ENCODE data around the gene DDC. TPM values are rescaled to one million over a fixed set of nuclear protein-coding genes. Genes with fewer than 3 reads are reported as not detected.

Gene DDC
- total RNA-seq, 1 experiment from 2014 or later, result not detected

DNA sequence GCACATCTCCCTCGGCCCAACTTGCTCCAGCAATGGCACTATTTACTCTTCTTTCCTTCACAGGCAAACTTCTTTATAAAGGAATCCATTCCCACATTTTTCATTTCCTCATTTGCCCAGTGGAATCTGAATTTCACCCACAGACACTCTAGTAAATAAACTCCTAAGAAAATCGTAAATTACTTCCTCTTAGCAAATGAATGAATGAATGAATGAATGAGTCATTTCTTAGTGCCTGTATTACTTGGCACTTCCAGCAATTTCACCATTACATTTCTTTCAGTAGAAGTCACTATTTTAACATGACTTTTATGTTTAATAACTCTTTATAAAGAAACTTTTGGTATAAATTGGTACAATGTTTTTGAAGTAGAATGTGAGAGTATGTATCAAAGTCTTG, 55.7 kb downstream of the DDC start:
- Histone ChIP-seq H3K9me2 (replicated peaks; ENCODE audit: insufficient read depth, low read length) (no peaks in the 10 kb centered on the region), H3K27me3 (ENCODE audit: low read length) (no peaks in the 10 kb centered on the region)

DNA sequence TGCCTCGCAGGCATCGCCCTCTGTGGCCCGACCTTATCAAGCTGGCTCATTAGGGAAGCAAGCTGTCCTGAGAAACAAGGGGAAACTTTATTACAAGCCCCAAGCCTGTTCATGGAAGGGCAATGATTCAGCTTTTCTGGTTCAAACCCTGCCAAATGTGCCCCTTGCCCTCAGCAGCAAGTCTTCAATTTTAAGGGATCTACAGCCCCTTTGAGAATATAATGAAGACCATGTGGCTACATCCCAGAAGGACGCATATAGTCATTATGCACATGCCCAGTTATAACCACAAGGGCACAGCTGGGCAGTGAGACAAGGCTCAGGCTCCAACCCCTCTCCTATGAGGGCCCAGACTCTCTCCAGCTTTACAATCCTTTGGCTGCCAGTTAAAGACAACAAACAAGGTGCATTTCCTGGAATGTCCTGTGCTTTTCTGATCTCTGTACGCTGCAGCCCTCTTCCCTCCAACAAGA, 56.7 kb downstream of the DDC start:
- H3K9ac ChIP-seq (ENCODE audit: low read length), result no peak overlapping the region
- H3K4me3 ChIP-seq (ENCODE audit: low read length), result no peak overlapping the region
- no peaks in the 10 kb centered on the region for H3K9me2 ChIP-seq (replicated peaks; ENCODE audit: insufficient read depth, low read length)
- no peak overlapping the region for H3K4me2 ChIP-seq (ENCODE audit: low read depth, low read length, poor library complexity, severe bottlenecking)
- H3K9me3 ChIP-seq (ENCODE audit: low read length), result no peaks in the 10 kb centered on the region
- no peak overlapping the region for H3K27ac ChIP-seq (ENCODE audit: low read length)
- no peaks in the 10 kb centered on the region for H3K27me3 ChIP-seq (ENCODE audit: low read length)
- H3K36me3 ChIP-seq (ENCODE audit: insufficient read depth, low read length), result no peaks in the 10 kb centered on the region
- H2AFZ ChIP-seq (ENCODE audit: low read length), result no peak overlapping the region
- H3K4me1 ChIP-seq (ENCODE audit: low read length), result no peaks in the 10 kb centered on the region
- H3K79me2 ChIP-seq (ENCODE audit: low read length), result no peaks in the 10 kb centered on the region
- no peaks in the 10 kb centered on the region for H4K20me1 ChIP-seq (ENCODE audit: insufficient read depth, low read depth, low read length)
- no peak for DNase-seq

More for the DNA sequence above, 55.7 kb downstream of the DDC start:
- no peak for DNase-seq
- H3K79me2 ChIP-seq (ENCODE audit: low read length), result no peaks in the 10 kb centered on the region
- no peaks in the 10 kb centered on the region for H3K9me3 ChIP-seq (ENCODE audit: low read length)
- no peak overlapping the region for H3K9ac ChIP-seq (ENCODE audit: low read length)
- H3K27ac ChIP-seq (ENCODE audit: low read length), result no peak overlapping the region
- no peak overlapping the region for H3K4me2 ChIP-seq (ENCODE audit: low read depth, low read length, poor library complexity, severe bottlenecking)
- H2AFZ ChIP-seq (ENCODE audit: low read length), result no peak overlapping the region
- H3K4me3 ChIP-seq (ENCODE audit: low read length), result no peak overlapping the region
- no peaks in the 10 kb centered on the region for H4K20me1 ChIP-seq (ENCODE audit: insufficient read depth, low read depth, low read length)
- H3K36me3 ChIP-seq (ENCODE audit: insufficient read depth, low read length), result no peaks in the 10 kb centered on the region
- H3K4me1 ChIP-seq (ENCODE audit: low read length), result no peaks in the 10 kb centered on the region

DNA sequence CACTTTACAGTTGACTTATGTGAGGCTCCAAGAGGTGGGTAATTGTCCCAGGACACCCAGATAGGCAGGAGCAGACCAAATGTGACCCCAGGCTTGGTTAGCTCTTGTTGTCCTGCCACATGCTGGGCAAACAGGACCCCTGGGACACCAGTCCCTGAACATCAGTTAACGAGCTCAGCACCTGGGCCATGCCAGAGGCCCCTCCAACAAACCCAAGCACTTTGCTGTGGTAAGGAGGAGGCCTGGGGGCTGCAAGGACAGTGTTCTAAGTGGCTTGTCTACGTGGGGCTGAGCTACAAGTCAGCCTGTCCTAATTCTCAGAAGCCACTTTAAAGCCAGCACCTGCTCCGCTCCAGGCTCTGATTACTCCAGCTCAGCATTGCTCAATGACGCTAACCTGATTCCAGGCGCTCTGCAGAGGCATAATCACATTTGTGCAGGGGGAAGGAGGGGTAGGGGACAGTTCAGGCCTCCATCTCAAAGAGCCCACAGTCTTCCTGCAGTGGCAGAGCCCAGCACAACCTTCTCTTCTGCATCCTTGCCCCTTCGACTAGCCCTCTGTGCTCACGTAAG, 57.2 kb downstream of the DDC start:
- Histone ChIP-seq H3K4me3 (ENCODE audit: low read length) (no peak overlapping the region), H3K27ac (ENCODE audit: low read length) (no peak overlapping the region), H3K9me3 (ENCODE audit: low read length) (no peaks in the 10 kb centered on the region), H2AFZ (ENCODE audit: low read length) (no peak overlapping the region), H3K9me2 (replicated peaks; ENCODE audit: insufficient read depth, low read length) (no peaks in the 10 kb centered on the region), H3K27me3 (ENCODE audit: low read length) (no peaks in the 10 kb centered on the region), H3K36me3 (ENCODE audit: insufficient read depth, low read length) (no peaks in the 10 kb centered on the region), H3K4me2 (ENCODE audit: low read depth, low read length, poor library complexity, severe bottlenecking) (no peak overlapping the region), H3K79me2 (ENCODE audit: low read length) (no peaks in the 10 kb centered on the region), H4K20me1 (ENCODE audit: insufficient read depth, low read depth, low read length) (no peaks in the 10 kb centered on the region), H3K9ac (ENCODE audit: low read length) (no peak overlapping the region), H3K4me1 (ENCODE audit: low read length) (no peaks in the 10 kb centered on the region)
- DNase-seq, result no peak

DNA sequence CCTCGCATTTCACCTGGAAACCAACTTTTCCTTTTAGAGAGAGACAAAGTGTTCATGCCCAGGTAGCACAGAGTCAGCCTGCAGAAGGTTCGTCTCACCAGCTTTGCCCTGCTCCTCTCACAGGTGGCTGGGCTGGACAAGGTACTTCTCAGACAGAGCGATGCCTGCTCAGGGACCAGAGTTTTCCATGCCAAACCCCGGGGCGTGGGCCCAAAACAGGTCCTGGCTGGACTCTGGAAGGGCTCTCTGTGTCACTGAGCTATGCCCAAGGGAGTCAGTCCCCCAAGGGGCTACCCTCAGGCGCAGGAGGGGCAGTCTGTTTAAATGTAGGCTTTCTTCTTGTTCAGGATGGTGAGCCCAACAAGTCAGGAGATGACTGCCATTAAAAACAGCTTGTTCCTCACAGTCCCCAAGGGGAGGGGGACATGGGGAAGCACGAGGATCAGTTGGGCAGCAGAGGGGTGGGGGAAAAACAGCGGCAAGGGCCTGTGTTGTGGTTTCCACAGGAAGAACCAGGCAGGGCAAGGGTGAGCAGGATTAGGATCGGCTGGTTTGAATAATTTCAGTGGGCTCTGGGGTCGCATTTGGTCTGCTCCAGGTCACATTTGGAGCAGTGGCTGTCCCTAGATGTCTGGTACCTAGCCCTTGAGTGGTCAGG, 59.5 kb downstream of the DDC start:
- no peak overlapping the region for H2AFZ ChIP-seq (ENCODE audit: low read length)

DNA sequence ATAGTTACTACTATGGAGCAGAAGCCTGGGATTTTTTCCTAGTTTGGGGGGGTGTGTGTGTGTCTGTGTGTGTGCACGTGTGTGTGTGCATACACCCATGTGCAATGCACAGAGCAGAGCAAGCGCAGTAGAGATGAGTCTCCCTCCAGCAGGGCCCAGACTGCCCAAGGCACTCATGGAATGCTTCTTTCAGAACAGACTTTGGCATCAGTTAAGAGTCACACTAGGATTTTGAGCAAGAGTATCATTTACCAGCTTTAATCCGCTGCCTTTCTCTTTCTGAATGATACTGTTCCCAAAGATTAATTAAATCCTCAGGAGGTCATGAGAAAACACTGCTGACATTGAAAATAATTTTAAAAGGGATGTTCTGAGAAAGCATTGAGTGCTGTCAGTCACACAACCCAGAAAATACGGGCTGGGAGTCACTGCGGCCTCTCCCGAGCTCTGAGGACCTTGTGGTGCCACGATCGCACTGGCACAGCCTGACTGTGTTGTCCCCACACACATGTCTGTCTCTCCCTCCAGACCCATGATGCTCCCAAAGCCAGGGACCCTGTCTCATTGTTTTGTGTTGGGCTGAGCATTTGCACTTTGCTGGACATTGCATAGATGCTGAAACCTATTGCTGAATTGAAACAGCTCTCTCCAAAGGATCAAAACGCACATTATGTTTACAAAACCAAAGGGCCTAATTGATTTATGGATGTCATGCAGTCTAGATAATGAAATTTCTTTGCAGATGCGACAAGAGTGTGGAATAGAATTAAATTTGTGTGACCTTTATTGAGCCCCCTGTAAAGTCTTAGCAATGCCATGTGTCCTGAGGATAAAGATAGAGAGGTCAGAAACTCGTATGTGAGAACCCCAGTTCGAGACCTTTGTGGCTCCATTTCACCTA, 60.3 kb downstream of the DDC start:
- Histone ChIP-seq H3K9me2 (replicated peaks; ENCODE audit: insufficient read depth, low read length) (no peaks in the 10 kb centered on the region), H2AFZ (ENCODE audit: low read length) (no peak overlapping the region), H3K27me3 (ENCODE audit: low read length) (no peaks in the 10 kb centered on the region)

More for the DNA sequence above, 59.5 kb downstream of the DDC start:
- Histone ChIP-seq H3K4me1 (ENCODE audit: low read length) (no peaks in the 10 kb centered on the region), H3K9ac (ENCODE audit: low read length) (no peak overlapping the region), H3K9me3 (ENCODE audit: low read length) (no peaks in the 10 kb centered on the region), H3K27me3 (ENCODE audit: low read length) (no peaks in the 10 kb centered on the region), H3K4me3 (ENCODE audit: low read length) (no peak overlapping the region), H3K79me2 (ENCODE audit: low read length) (no peaks in the 10 kb centered on the region), H3K36me3 (ENCODE audit: insufficient read depth, low read length) (no peaks in the 10 kb centered on the region), H3K9me2 (replicated peaks; ENCODE audit: insufficient read depth, low read length) (no peaks in the 10 kb centered on the region), H3K27ac (ENCODE audit: low read length) (no peak overlapping the region), H3K4me2 (ENCODE audit: low read depth, low read length, poor library complexity, severe bottlenecking) (no peak overlapping the region), H4K20me1 (ENCODE audit: insufficient read depth, low read depth, low read length) (no peaks in the 10 kb centered on the region)
- DNase-seq, result no peak

DNA sequence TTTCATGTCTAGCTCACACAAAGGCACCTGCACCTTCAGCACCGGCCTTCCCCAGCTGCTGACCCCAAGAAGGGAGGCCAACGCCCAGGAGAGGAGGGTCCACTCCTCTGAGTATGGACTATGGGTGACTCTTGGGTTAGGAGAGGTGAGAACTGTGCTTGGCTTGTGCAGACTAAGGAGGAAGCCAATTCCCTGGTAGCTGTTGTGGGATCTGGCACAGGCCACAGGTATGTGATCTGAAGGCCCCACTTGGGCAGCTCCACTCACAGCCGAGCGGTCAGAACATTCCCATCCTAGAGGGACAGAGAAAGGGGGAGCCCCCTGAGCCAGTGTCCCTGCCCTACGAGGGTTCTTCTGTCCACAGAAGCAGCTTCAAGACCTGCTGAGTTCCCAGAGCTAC, 62.3 kb downstream of the DDC start:
- no peak overlapping the region for H3K9ac ChIP-seq (ENCODE audit: low read length)
- H4K20me1 ChIP-seq (ENCODE audit: insufficient read depth, low read depth, low read length), result no peaks in the 10 kb centered on the region
- no peaks in the 10 kb centered on the region for H3K27me3 ChIP-seq (ENCODE audit: low read length)
- H3K4me3 ChIP-seq (ENCODE audit: low read length), result no peak overlapping the region
- DNase-seq, result no peak
- no peak overlapping the region for H3K4me2 ChIP-seq (ENCODE audit: low read depth, low read length, poor library complexity, severe bottlenecking)
- H3K79me2 ChIP-seq (ENCODE audit: low read length), result no peaks in the 10 kb centered on the region
- no peaks in the 10 kb centered on the region for H3K36me3 ChIP-seq (ENCODE audit: insufficient read depth, low read length)
- no peak overlapping the region for H3K27ac ChIP-seq (ENCODE audit: low read length)
- no peaks in the 10 kb centered on the region for H3K9me2 ChIP-seq (replicated peaks; ENCODE audit: insufficient read depth, low read length)
- no peaks in the 10 kb centered on the region for H3K4me1 ChIP-seq (ENCODE audit: low read length)
- no peaks in the 10 kb centered on the region for H3K9me3 ChIP-seq (ENCODE audit: low read length)
- no peak overlapping the region for H2AFZ ChIP-seq (ENCODE audit: low read length)

More for the DNA sequence above, 60.3 kb downstream of the DDC start:
- no peak overlapping the region for H3K9ac ChIP-seq (ENCODE audit: low read length)
- no peak overlapping the region for H3K27ac ChIP-seq (ENCODE audit: low read length)
- no peaks in the 10 kb centered on the region for H4K20me1 ChIP-seq (ENCODE audit: insufficient read depth, low read depth, low read length)
- no peaks in the 10 kb centered on the region for H3K4me1 ChIP-seq (ENCODE audit: low read length)
- H3K4me3 ChIP-seq (ENCODE audit: low read length), result no peak overlapping the region
- no peak for DNase-seq
- H3K9me3 ChIP-seq (ENCODE audit: low read length), result no peaks in the 10 kb centered on the region
- no peaks in the 10 kb centered on the region for H3K36me3 ChIP-seq (ENCODE audit: insufficient read depth, low read length)
- H3K4me2 ChIP-seq (ENCODE audit: low read depth, low read length, poor library complexity, severe bottlenecking), result no peak overlapping the region
- H3K79me2 ChIP-seq (ENCODE audit: low read length), result no peaks in the 10 kb centered on the region

GRCh38 chr7:50502001-50502684, 63.1 kb downstream of the DDC start:
- no peaks in the 10 kb centered on the region for H3K9me3 ChIP-seq (ENCODE audit: low read length)
- H4K20me1 ChIP-seq (ENCODE audit: insufficient read depth, low read depth, low read length), result no peaks in the 10 kb centered on the region
- no peaks in the 10 kb centered on the region for H3K9me2 ChIP-seq (replicated peaks; ENCODE audit: insufficient read depth, low read length)
- H3K36me3 ChIP-seq (ENCODE audit: insufficient read depth, low read length), result no peaks in the 10 kb centered on the region
- H3K9ac ChIP-seq (ENCODE audit: low read length), result no peak overlapping the region
- H3K27ac ChIP-seq (ENCODE audit: low read length), result no peak overlapping the region
- no peaks in the 10 kb centered on the region for H3K27me3 ChIP-seq (ENCODE audit: low read length)
- H2AFZ ChIP-seq (ENCODE audit: low read length), result no peak overlapping the region
- no peaks in the 10 kb centered on the region for H3K79me2 ChIP-seq (ENCODE audit: low read length)
- H3K4me1 ChIP-seq (ENCODE audit: low read length), result no peaks in the 10 kb centered on the region
- no peak overlapping the region for H3K4me2 ChIP-seq (ENCODE audit: low read depth, low read length, poor library complexity, severe bottlenecking)
- no peak overlapping the region for H3K4me3 ChIP-seq (ENCODE audit: low read length)
- DNase-seq, result no peak

- no peaks in the 10 kb centered on the region for H4K20me1 ChIP-seq (ENCODE audit: insufficient read depth, low read depth, low read length)
- DNase-seq, result no peak
- no peak overlapping the region for H3K9ac ChIP-seq (ENCODE audit: low read length)
- no peaks in the 10 kb centered on the region for H3K36me3 ChIP-seq (ENCODE audit: insufficient read depth, low read length)
- H3K9me2 ChIP-seq (replicated peaks; ENCODE audit: insufficient read depth, low read length), result no peaks in the 10 kb centered on the region
- no peak overlapping the region for H3K4me2 ChIP-seq (ENCODE audit: low read depth, low read length, poor library complexity, severe bottlenecking)
- H2AFZ ChIP-seq (ENCODE audit: low read length), result no peak overlapping the region
- H3K4me1 ChIP-seq (ENCODE audit: low read length), result no peaks in the 10 kb centered on the region
- H3K27me3 ChIP-seq (ENCODE audit: low read length), result no peaks in the 10 kb centered on the region
- no peak overlapping the region for H3K27ac ChIP-seq (ENCODE audit: low read length)
- H3K79me2 ChIP-seq (ENCODE audit: low read length), result no peaks in the 10 kb centered on the region
- H3K9me3 ChIP-seq (ENCODE audit: low read length), result no peaks in the 10 kb centered on the region
- H3K4me3 ChIP-seq (ENCODE audit: low read length), result no peak overlapping the region
Measured at GRCh38 chr7:50499092-50499491, 66.1 kb downstream of the DDC start.
